Right lobe of liver (tissue), 6 donors: Measurements from ENCODE around the gene ADAM10. TPM values are rescaled to one million over a fixed set of nuclear protein-coding genes. Genes with fewer than 3 reads are reported as not detected.

Source experiments
- ATAC-seq, 4 donors: fragments of 200-7000 bp; cut with Tn5 transposase; one replicate each; pipeline ENCODE4 v1.9.1; 2020; ENCODE audit warnings: mild to moderate bottlenecking in 4 of 4, moderate library complexity in 4 of 4
- DNase-seq, 3 donors: peaks; one replicate each; pipeline ENCODE4 v3.0.0-alpha.2; 2020
- H3K27ac ChIP-seq, 3 donors: fragments of 200-600 bp; one replicate each; pipeline ENCODE4 v1.8.0; 2022
- H3K27me3 ChIP-seq, 2 donors: fragments of 200-600 bp; one replicate each; pipeline ENCODE4 v1.8.0; 2022
- H3K36me3 ChIP-seq, 4 donors: fragments of 200-600 bp; sonication (generic) in 1 of 4; one replicate each; pipeline versions ENCODE4 v1.5.1 to v1.8.0; 2017 to 2022; ENCODE audit warnings: control low read depth in 1 of 4
- H3K4me1 ChIP-seq, 4 donors: fragments of 200-600 bp; sonication (generic) in 1 of 4; one replicate each; pipeline versions ENCODE4 v1.5.1 to v1.8.0; 2017 to 2022; ENCODE audit warnings: control low read depth in 1 of 4
- H3K4me3 ChIP-seq, 3 donors: fragments of 200-600 bp; one replicate each; pipeline ENCODE4 v1.8.0; 2022
- H3K9me3 ChIP-seq, 4 donors: fragments of 200-600 bp; sonication (generic) in 1 of 4; one replicate each; pipeline versions ENCODE4 v1.5.1 to v1.8.0; 2017 to 2022; ENCODE audit warnings: control low read depth in 1 of 4
- CTCF ChIP-seq, 4 donors: fragments of 200-600 bp in 3 of 4; fragments of 450-650 bp in 1 of 4; IDR thresholded peaks; one replicate each; pipeline versions ENCODE4 v1.5.1 to v1.8.0; 2016 to 2022; ENCODE audit warnings: antibody characterized with exemption in 4 of 4, mild to moderate bottlenecking in 2 of 4
- POLR2A ChIP-seq: fragments of 450-650 bp; IDR thresholded peaks from one replicate; pipeline ENCODE4 v1.6.1; 2017; ENCODE audit warnings: antibody characterized with exemption, mild to moderate bottlenecking
- WGBS: methylation state at CpG from one replicate; pipeline ENCODE4 v1.1.6; 2018; ENCODE audit warnings: low coverage, low lambda C conversion rate; ENCODE audit not compliant: insufficient coverage; ENCODE audit errors: missing lambda C conversion rate; 5-methylcytosine and 5-hydroxymethylcytosine counted together
- intact Hi-C, 2 donors: fragments of 100-400 bp; cut with DNase I; formaldehyde crosslinking; loops; one replicate each; pipeline versions ENCODE4 v1.11.2 to v1.14.1; 2022
- total RNA-seq, 6 experiments: library from RNA; depleted of rRNA in 2 of 6; stranded (reverse); fragments of >200 nt in 2 of 6; fragmentation: NEBNext Ultra II Directional in 3 of 6; extraction: Animal tissue kit (Norgen Biotek cat#: 25700) in 3 of 6; gene quantifications; one replicate each; pipeline versions ENCODE4 v1.1.0 to v1.2.4, GENCODE V29; 2016 to 2023
- donor health status: DM: no; HTN: yes; CAD: no.
- donor health status: DM: no; HTN: no; CAD: no.
- donor health status: DM: no; HTN: no; CAD: no.
- donor health status: DM: no; HTN: yes; CAD: no.
- donor health status: DM: no; HTN: yes; CAD: no.

ADAM10 gene
- total RNA-seq, 6 experiments from 2014 or later: 24.1 to 78.1 (median 43.3) TPM

- 100% methylated on average over 2 of the region's 2 CpGs for WGBS
- Histone ChIP-seq H3K27ac (no peak overlapping the region), H3K4me3 (no peak overlapping the region), H3K27me3 (no peaks in the 10 kb centered on the region), H3K36me3 (no peaks in the 10 kb centered on the region), H3K4me1 (no peaks in the 10 kb centered on the region), H3K9me3 (no peaks in the 10 kb centered on the region)
- intact Hi-C loops: no loop called here
- no peak for ATAC-seq
- TF ChIP-seq CTCF (IDR thresholded peaks at IDR 0.05): no peak
- no peak for TF ChIP-seq POLR2A
- no peak for DNase-seq
Observed at GRCh38 chr15:58717357-58717756, 32.1 kb downstream of the ADAM10 start.

GRCh38 chr15:58716027-58716426, 33.5 kb downstream of the ADAM10 start:
- H3K4me3 ChIP-seq: no peak overlapping the region
- no peak for TF ChIP-seq POLR2A
- TF ChIP-seq CTCF (IDR thresholded peaks at IDR 0.05): no peak
- intact Hi-C loops: no loop called here
- H3K4me1 ChIP-seq: no peaks in the 10 kb centered on the region
- H3K27me3 ChIP-seq: no peaks in the 10 kb centered on the region
- no peaks in the 10 kb centered on the region for H3K9me3 ChIP-seq
- ATAC-seq (no peak), DNase-seq (no peak)
- no peaks in the 10 kb centered on the region for H3K36me3 ChIP-seq
- H3K27ac ChIP-seq: no peak overlapping the region
- WGBS: 83% methylated on average over 4 of the region's 4 CpGs

GRCh38 chr15:58715266-58715917, 34.1 kb downstream of the ADAM10 start:
- 100% methylated on average over 1 of the region's 3 CpGs for WGBS
- Histone ChIP-seq H3K36me3 (no peaks in the 10 kb centered on the region), H3K27me3 (no peaks in the 10 kb centered on the region), H3K4me3 (no peak overlapping the region), H3K27ac (no peak overlapping the region), H3K4me1 (no peaks in the 10 kb centered on the region), H3K9me3 (no peaks in the 10 kb centered on the region)
- DNase-seq: no peak
- no peak for TF ChIP-seq CTCF (IDR thresholded peaks at IDR 0.05)
- TF ChIP-seq POLR2A: no peak
- peak in 1 of 4 donors; percentile 33 for ATAC-seq
- intact Hi-C loops: no loop called here

DNA sequence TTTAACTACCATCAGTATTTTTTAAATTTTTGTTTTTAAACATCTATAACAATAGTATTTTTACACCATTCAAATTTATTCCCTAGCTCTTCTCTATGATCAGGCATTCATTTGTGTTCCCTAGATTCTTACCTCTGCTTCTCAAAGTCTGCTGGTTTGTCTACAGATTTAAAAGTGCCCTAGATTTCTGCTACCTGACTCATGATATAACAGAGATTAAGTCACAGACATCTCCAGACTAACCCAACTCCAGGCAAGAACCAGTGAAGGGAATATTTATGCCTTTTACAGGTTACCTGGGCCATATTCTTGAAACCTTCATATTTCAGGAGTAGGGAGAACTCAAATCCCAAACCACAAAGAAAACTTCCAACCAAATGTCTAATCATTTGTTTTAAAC, 38.8 kb downstream of the ADAM10 start:
- Histone ChIP-seq H3K27ac (no peak overlapping the region), H3K4me3 (no peak overlapping the region), H3K4me1 (no peaks in the 10 kb centered on the region), H3K9me3 (no peaks in the 10 kb centered on the region), H3K27me3 (no peaks in the 10 kb centered on the region), H3K36me3 (no peaks in the 10 kb centered on the region)
- no peak for DNase-seq
- ATAC-seq: no peak
- intact Hi-C loops: no loop called here
- TF ChIP-seq POLR2A (no peak), CTCF (IDR thresholded peaks at IDR 0.05) (no peak)

DNA sequence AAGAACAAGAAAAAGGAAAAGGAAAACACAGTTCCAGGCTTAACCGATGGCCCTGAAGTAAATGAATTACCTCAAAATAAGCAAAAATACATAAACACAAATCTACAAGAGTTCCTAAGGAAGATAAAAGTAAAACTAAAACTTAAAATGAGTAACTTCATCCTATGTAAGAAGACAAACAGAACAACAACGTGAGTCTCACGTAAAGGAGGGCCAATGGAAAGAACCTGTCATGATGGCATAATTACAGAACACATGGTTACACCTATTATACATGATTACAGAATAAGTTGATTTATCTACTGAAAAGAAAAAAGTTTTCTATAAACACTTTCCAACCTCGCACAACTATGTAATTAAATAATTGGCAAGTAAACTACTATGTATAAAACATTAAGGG, 42.1 kb downstream of the ADAM10 start:
- intact Hi-C loops: no loop called here
- WGBS: 91% methylated on average over 4 of the region's 4 CpGs
- H3K4me3 ChIP-seq: no peak overlapping the region
- ATAC-seq (no peak), DNase-seq (no peak)
- H3K36me3 ChIP-seq: no peaks in the 10 kb centered on the region
- no peaks in the 10 kb centered on the region for H3K27me3 ChIP-seq
- TF ChIP-seq CTCF (IDR thresholded peaks at IDR 0.05) (no peak), POLR2A (no peak)
- no peaks in the 10 kb centered on the region for H3K9me3 ChIP-seq
- no peak overlapping the region for H3K27ac ChIP-seq
- no peaks in the 10 kb centered on the region for H3K4me1 ChIP-seq
